ENCODE data around the gene PODNL1.
A peak's percentile ranks its signal among the peaks of the same experiment; 100 is the strongest.
"Not testable (repeated sequence)": the region's sequence is repeated elsewhere in the genome, so short reads cannot be mapped to it uniquely, and the experiment has no call there.

PODNL1 gene

GRCh38 chr19:13972368-13973155, 34.3 kb upstream of the PODNL1 start:
- DNase-seq, result no peak

- DNase-seq, result not testable (repeated sequence)
Observed at GRCh38 chr19:13971868-13972267, 33.7 kb upstream of the PODNL1 start.

GRCh38 chr19:13969897-13970296, 31.7 kb upstream of the PODNL1 start:
- no peak for DNase-seq

GRCh38 chr19:13968999-13969398, 30.8 kb upstream of the PODNL1 start:
- no peak for DNase-seq

- no peak for DNase-seq
Observed at GRCh38 chr19:13968383-13968935, 30.2 kb upstream of the PODNL1 start.

GRCh38 chr19:13967206-13967605, 29.0 kb upstream of the PODNL1 start:
- not testable (repeated sequence) for DNase-seq

- DNase-seq, result no peak
Observed at GRCh38 chr19:13966684-13967128, 28.5 kb upstream of the PODNL1 start.

- no peak for DNase-seq
Observed at GRCh38 chr19:13965926-13966683, 27.9 kb upstream of the PODNL1 start.

- DNase-seq, result no peak
Observed at GRCh38 chr19:13965377-13965896, 27.2 kb upstream of the PODNL1 start.

- peak; percentile 8 for DNase-seq
Observed at GRCh38 chr19:13964776-13965175, 26.6 kb upstream of the PODNL1 start.

- DNase-seq, result no peak
Observed at GRCh38 chr19:13963603-13964105, 25.4 kb upstream of the PODNL1 start.

GRCh38 chr19:13962699-13963602, 24.7 kb upstream of the PODNL1 start:
- no peak for DNase-seq

- DNase-seq, result no peak
Observed at GRCh38 chr19:13961826-13962698, 23.8 kb upstream of the PODNL1 start.

- DNase-seq, result no peak
Observed at GRCh38 chr19:13960863-13961784, 22.9 kb upstream of the PODNL1 start.

GRCh38 chr19:13959962-13960862, 22.0 kb upstream of the PODNL1 start:
- no peak for DNase-seq

GRCh38 chr19:13959141-13959961, 21.1 kb upstream of the PODNL1 start:
- no peak for DNase-seq

GRCh38 chr19:13958043-13958442, 19.8 kb upstream of the PODNL1 start:
- DNase-seq, result no peak

- no peak for DNase-seq
Observed at GRCh38 chr19:13957051-13957450, 18.8 kb upstream of the PODNL1 start.

Data from T1000 (cell line).